ENCODE data around the gene HELZ.

- no peak for TF ChIP-seq SUZ12 (IDR thresholded peaks at IDR 0.05; ENCODE audit: extremely low read depth, insufficient read depth, insufficient read length)
- no peak for TF ChIP-seq ZNF274 (IDR thresholded peaks at IDR 0.05; ENCODE audit: low read depth, low read length)
Measured at GRCh38 chr17:67093348-67093747, 151.6 kb downstream of the HELZ start.

Measured in NT2/D1 (cell line).